ENCODE measurements around the gene CXCL3. TPM values are rescaled to one million over a fixed set of nuclear protein-coding genes. Genes with fewer than 3 reads are reported as not detected.

CXCL3 gene
- total RNA-seq, 1 donor from 2014 or later, result 1.7 TPM

GRCh38 chr4:74056114-74056857 lies 17.8 kb upstream of the CXCL3 start:
- Mint-ChIP-seq H3K27ac (ENCODE audit: unreplicated experiment) (no peak overlapping the region), H3K9me3 (ENCODE audit: unreplicated experiment) (peaks cover 1% of the 10 kb centered on the region), H3K27me3 (ENCODE audit: unreplicated experiment) (peaks cover 17% of the 10 kb centered on the region), H3K4me1 (ENCODE audit: unreplicated experiment) (no peaks in the 10 kb centered on the region), H3K36me3 (ENCODE audit: unreplicated experiment) (no peaks in the 10 kb centered on the region), H3K4me3 (ENCODE audit: unreplicated experiment) (no peak overlapping the region)
- no peak for TF ChIP-seq CTCF (IDR thresholded peaks at IDR 0.05)
- DNase-seq (ENCODE audit: extremely low spot score, unreplicated experiment), result no peak

GRCh38 chr4:74055498-74055897 lies 17.0 kb upstream of the CXCL3 start:
- Mint-ChIP-seq H3K9me3 (ENCODE audit: unreplicated experiment) (no peaks in the 10 kb centered on the region), H3K27ac (ENCODE audit: unreplicated experiment) (no peak overlapping the region), H3K4me3 (ENCODE audit: unreplicated experiment) (no peak overlapping the region), H3K36me3 (ENCODE audit: unreplicated experiment) (no peaks in the 10 kb centered on the region), H3K4me1 (ENCODE audit: unreplicated experiment) (no peaks in the 10 kb centered on the region), H3K27me3 (ENCODE audit: unreplicated experiment) (peaks cover 20% of the 10 kb centered on the region)
- DNase-seq (ENCODE audit: extremely low spot score, unreplicated experiment), result no peak
- no peak for TF ChIP-seq CTCF (IDR thresholded peaks at IDR 0.05)

GRCh38 chr4:74055096-74055495 lies 16.6 kb upstream of the CXCL3 start:
- H3K9me3 Mint-ChIP-seq (ENCODE audit: unreplicated experiment), result no peaks in the 10 kb centered on the region
- DNase-seq (ENCODE audit: extremely low spot score, unreplicated experiment), result no peak
- H3K4me3 Mint-ChIP-seq (ENCODE audit: unreplicated experiment), result no peak overlapping the region
- no peak for TF ChIP-seq CTCF (IDR thresholded peaks at IDR 0.05)
- H3K27me3 Mint-ChIP-seq (ENCODE audit: unreplicated experiment), result peaks cover 21% of the 10 kb centered on the region
- H3K36me3 Mint-ChIP-seq (ENCODE audit: unreplicated experiment), result no peaks in the 10 kb centered on the region
- H3K27ac Mint-ChIP-seq (ENCODE audit: unreplicated experiment), result no peak overlapping the region
- H3K4me1 Mint-ChIP-seq (ENCODE audit: unreplicated experiment), result no peaks in the 10 kb centered on the region

GRCh38 chr4:74054483-74055047 lies 16.1 kb upstream of the CXCL3 start:
- no peaks in the 10 kb centered on the region for H3K36me3 Mint-ChIP-seq (ENCODE audit: unreplicated experiment)
- DNase-seq (ENCODE audit: extremely low spot score, unreplicated experiment), result no peak
- no peak overlapping the region for H3K4me3 Mint-ChIP-seq (ENCODE audit: unreplicated experiment)
- no peaks in the 10 kb centered on the region for H3K4me1 Mint-ChIP-seq (ENCODE audit: unreplicated experiment)
- no peak overlapping the region for H3K27ac Mint-ChIP-seq (ENCODE audit: unreplicated experiment)
- no peaks in the 10 kb centered on the region for H3K9me3 Mint-ChIP-seq (ENCODE audit: unreplicated experiment)
- H3K27me3 Mint-ChIP-seq (ENCODE audit: unreplicated experiment), result peaks cover 27% of the 10 kb centered on the region
- TF ChIP-seq CTCF (IDR thresholded peaks at IDR 0.05), result no peak

GRCh38 chr4:74047152-74047551 lies 8.7 kb upstream of the CXCL3 start:
- H3K27ac Mint-ChIP-seq (ENCODE audit: unreplicated experiment), result no peak overlapping the region
- peaks cover 21% of the 10 kb centered on the region for H3K9me3 Mint-ChIP-seq (ENCODE audit: unreplicated experiment)
- no peak overlapping the region for H3K4me3 Mint-ChIP-seq (ENCODE audit: unreplicated experiment)
- TF ChIP-seq CTCF (IDR thresholded peaks at IDR 0.05), result no peak
- peaks cover 9% of the 10 kb centered on the region for H3K4me1 Mint-ChIP-seq (ENCODE audit: unreplicated experiment)
- DNase-seq (ENCODE audit: extremely low spot score, unreplicated experiment), result no peak
- H3K27me3 Mint-ChIP-seq (ENCODE audit: unreplicated experiment), result peaks cover 37% of the 10 kb centered on the region
- peaks cover 5% of the 10 kb centered on the region for H3K36me3 Mint-ChIP-seq (ENCODE audit: unreplicated experiment)
